Erythroblast (primary cell): ENCODE measurements around the gene EFNA4.

Experiments
- DNase-seq, 2 experiments: peaks; one replicate each; lab custom pipeline; 2025; lab: John Stamatoyannopoulos, UW
- GATA1 ChIP-seq: IDR thresholded peaks from 2 replicates; pipeline ENCODE4 v1.6.1; 2011; ENCODE audit warnings: low read depth, mild to moderate bottlenecking, control low read depth, low read length, moderate library complexity
- POLR2A ChIP-seq: IDR thresholded peaks from 2 replicates; pipeline ENCODE4 v1.6.1; 2011; ENCODE audit warnings: mild to moderate bottlenecking, low read length

The EFNA4 gene

DNA sequence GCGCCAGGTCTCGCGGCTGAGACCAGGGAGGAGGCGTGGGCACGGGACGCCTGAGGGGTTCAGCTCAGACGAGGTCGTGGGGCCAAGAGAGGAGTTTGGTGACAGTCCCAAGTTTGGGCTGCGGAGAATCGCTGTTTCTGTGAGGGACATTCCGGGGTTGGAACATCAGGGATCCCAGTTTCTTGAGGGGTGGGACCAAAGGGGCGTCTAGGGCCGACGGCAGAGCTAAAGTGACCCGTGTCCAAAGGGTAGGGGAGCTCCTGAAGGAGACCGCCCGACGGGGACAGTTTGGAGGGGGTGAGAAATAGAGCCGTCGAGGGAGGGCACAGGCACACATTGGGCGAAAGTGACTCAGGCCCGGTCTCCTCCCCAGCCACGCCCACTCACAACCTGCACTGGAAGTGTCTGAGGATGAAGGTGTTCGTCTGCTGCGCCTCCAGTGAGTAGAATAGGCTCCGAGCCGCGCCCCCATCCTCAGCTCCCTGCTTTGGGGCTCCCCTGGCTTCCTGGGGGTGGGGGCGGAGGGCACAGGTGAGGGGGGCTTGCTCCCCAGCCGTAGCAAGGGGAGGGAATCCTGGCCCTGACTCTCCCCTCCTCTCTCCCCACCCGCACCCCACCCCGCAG is 22.1 kb downstream of the EFNA4 start:
- peak; percentile 57 to 80 for DNase-seq
- TF ChIP-seq POLR2A: peak; percentile 9
- TF ChIP-seq GATA1: no peak

DNA sequence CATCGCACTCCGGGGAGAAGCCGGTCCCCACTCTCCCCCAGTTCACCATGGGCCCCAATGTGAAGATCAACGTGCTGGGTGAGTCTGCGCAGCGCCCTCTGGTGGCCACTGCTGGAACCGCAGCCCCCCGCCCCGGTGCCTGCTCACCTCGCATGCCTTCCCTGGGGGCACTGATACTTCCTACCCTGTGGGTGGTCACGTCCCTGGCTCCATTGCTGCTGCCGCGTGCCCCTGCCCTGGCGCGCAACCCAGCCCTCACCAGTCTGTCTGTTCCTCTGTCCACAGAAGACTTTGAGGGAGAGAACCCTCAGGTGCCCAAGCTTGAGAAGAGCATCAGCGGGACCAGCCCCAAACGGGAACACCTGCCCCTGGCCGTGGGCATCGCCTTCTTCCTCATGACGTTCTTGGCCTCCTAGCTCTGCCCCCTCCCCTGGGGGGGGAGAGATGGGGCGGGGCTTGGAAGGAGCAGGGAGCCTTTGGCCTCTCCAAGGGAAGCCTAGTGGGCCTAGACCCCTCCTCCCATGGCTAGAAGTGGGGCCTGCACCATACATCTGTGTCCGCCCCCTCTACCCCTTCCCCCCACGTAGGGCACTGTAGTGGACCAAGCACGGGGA is 22.7 kb downstream of the EFNA4 start:
- TF ChIP-seq GATA1: no peak
- no peak for TF ChIP-seq POLR2A
- DNase-seq: peak; percentile 76 to 87

DNA sequence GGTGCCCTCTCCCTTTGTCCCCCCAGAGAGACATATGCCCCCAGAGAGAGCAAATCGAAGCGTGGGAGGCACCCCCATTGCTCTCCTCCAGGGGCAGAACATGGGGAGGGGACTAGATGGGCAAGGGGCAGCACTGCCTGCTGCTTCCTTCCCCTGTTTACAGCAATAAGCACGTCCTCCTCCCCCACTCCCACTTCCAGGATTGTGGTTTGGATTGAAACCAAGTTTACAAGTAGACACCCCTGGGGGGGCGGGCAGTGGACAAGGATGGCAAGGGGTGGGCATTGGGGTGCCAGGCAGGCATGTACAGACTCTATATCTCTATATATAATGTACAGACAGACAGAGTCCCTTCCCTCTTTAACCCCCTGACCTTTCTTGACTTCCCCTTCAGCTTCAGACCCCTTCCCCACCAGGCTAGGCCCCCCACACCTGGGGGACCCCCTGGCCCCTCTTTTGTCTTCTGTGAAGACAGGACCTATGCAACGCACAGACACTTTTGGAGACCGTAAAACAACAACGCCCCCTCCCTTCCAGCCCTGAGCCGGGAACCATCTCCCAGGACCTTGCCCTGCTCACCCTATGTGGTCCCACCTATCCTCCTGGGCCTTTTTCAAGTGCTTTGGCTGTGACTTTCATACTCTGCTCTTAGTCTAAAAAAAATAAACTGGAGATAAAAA is 23.5 kb downstream of the EFNA4 start:
- no peak for DNase-seq
- TF ChIP-seq POLR2A: no peak
- no peak for TF ChIP-seq GATA1

DNA sequence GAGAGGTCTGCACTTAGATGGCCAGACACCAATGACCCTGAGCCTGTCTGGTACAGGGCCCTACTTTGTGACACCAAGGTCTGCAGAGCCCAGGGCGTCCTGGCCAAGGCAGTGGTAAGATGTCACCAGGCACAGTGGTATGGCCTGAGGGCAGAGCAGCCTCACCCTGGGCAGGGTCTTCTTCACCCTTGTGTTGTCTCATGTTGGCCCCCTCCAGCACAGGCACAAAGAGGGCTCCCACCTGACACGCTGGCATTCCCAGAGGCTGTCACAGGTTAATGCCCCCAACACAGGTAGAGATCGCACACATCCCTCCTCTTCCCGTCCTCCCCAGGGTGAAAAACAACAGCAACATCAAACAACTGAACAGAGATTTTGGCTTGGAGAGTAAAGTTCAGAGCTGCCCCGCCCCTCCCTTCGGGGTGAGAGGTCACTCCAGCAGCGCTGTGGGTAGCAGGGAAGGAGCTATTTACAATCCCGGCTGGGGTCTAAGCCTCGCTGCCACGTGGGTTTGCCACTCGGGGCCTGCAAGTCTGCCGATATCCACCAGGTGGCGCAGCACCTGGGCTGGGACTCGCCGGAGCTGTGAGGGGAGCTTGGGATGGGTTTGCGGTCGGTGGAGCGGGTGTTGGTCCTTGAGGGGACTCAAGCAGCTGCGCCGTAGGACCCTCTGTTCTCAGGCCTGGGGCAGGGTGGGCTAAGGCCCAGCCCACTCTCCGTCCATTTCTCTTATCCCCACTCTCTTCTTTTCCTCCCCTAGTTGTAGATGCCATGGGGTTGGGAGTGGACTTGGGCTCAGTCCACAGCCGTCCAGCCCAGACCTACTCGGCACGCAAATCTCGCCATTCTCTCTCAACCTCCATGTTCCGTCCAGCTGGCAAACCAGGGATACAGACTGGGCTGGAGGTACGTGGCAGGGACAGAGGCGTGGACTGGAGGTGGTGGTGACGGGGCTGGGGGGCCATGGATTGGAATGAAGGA is 27.8 kb downstream of the EFNA4 start:
- DNase-seq: peak; percentile 75 to 87
- TF ChIP-seq POLR2A (no peak), GATA1 (no peak)

DNA sequence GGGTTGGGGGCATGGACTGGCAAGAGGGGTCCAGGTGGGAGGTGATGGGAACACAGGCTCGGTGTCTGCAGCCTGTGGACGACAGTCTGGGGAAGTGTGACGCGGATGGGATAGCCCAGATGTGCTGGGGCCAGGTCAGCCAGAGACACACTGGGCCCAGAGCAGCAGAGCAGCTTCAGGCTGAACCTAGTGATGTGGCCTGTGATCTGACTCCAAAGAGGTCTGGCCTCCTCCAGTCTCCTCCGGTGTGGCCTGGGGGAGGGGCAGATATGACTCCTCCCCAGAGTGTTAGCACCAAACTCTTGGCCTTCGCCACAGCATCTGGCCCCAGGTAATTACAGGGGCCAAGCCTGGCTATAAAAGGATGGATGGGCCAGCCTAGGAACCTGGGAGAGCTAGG is 28.6 kb downstream of the EFNA4 start:
- no peak for TF ChIP-seq GATA1
- no peak for TF ChIP-seq POLR2A
- DNase-seq: no peak

DNA sequence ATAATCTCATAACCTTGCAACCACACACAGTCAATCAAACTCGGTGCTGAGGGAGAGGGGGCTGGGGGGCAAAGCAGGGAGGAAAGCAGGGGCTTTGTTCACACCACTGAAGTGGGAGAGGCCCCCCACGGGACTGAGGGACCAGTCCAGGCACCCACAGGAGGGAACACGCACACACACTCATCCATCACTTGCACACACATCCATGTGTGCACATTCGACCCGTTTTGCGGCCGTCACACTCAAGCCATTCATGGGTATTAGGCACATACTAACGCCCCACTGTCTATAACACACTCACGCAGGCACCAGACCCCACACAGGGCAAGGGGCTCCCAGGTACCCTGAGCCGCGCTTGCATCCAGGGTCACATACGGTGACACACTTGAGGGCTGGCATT is 29.1 kb downstream of the EFNA4 start:
- no peak for DNase-seq
- no peak for TF ChIP-seq POLR2A
- no peak for TF ChIP-seq GATA1

DNA sequence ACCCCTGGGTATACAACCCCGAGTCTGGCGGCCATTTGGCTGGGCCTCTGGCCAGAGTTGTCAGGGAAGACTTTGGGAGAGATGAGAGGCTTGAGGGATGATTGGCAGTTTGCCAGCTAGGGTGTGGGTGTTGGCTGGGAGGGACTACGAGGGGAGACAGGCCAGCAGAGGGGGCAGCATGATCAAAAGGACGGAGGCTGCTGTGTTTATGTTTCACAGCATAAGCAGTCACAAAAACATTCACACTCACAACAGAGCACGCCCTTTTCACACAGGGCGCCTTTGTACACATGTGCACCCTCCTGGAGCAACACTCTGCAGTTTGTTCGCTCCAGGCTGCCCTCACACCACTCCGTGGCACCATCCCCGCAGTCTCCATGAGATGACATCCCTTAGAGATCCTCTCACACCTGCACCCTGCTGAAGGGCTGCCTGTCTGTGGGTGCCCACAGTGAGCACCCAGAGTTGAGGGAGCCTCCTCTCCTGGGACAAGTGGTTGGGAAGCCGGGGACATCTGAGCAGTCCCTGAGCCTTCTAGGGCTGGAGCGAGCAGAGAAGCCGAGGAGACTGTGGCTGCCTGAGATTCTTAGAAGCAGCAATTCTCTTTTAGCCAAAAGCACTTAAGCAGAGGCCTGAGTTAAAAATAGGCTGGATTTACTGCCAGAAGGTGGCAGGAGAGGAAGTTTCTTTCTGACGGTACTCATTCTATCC is 30.5 kb downstream of the EFNA4 start:
- TF ChIP-seq GATA1 (no peak), POLR2A (no peak)

DNA sequence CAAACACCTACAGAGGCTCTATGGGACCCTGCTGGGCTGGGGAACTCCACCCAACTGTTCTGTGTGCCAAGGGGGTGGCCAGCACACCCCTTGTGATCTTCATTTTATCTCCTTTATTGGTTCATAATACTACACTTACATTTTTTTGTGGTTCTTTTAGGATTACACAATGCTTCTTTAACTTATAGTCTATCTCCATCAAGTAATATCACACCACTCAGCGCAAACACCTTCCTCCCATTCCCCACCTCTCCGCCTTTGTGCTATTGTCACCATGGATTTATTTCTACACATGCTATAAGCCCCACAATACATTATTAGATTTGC is 31.0 kb downstream of the EFNA4 start:
- TF ChIP-seq POLR2A (no peak), GATA1 (no peak)
- no peak for DNase-seq

More for the DNA sequence above, 30.5 kb downstream of the EFNA4 start:
- peak in 1 of 2 experiments; percentile 46 for DNase-seq

DNA sequence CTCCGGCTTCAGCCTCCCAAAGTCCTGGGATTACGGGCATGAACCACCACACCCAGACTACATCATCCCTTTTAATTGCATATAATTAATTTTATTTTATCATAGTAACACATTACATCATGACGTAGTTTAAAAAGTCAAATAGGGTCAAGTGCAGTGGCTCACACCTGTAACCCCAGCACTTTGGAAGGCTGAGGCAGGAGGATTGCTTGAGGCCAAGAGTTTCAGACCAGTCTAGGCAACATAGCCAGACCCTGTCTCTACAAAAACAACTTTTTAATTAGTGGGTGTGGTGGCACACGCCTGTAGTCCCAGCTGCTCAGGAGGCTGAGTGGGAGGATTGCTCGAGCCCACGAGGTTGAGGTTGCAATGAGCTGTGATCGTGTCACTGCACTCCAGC is 35.8 kb downstream of the EFNA4 start:
- DNase-seq: no peak
- no peak for TF ChIP-seq POLR2A
- TF ChIP-seq GATA1: no peak

DNA sequence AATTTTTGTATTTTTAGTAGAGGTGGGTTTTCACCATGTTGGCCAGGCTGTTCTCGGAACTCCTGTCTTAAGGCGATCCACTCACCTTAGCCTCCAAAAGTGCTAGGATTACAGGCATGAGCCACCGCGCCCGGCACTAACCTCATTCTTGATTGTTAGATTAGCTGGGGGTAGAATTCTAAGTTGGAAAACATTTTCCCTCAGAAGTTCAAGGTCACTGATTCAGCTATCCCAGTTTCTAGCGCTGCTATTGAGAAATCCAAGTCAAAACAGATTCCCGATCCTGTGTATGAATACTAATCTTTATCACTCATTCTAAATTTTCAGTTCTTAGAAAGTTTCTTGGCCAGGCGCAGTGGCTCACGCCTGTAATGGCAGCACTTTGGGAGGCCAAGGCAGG is 39.8 kb downstream of the EFNA4 start:
- TF ChIP-seq POLR2A (no peak), GATA1 (no peak)

DNA sequence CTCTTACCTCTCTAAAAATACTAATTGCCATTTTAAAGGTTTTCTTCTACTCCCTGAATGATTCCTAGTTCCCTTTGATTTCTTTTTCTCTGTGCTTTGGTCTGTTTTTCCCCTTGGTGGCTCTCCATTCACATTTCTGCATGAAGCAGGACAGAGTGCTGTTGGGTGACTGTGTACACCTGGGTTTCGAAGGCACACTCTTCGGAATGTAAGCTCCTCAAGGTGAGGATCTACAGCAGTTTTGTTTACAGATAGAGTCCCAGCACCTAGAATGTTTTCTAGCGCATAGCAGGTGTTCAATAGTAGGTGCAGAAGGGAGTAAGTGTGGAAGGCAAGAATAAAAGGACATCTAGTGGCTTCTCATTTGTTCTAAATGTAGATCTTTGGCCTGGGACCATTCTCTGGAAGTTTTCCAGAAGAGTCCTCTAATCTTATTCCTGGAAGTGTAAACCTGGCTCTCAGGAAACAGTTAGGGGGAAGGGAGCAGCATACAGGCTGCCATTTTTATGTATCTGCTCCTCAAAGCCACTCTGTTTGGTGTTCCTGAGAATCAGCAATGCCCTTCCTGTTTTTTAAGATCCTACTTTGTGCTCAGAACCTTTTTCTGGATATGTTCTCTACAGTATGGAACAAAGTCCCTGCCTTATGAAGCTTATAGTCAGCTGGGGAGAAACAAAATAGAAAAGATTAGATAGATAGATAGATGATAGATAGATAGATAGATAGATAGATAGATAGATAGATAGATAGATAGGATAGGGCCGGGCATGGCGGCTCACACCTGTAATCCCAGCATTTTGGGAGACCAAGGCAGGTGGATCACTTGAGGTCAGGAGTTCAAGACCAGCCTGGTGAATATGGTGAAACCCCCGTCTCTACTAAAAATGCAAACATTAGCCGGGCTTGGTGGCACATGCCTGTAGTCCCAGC is 41.3 kb downstream of the EFNA4 start:
- DNase-seq: no peak
- TF ChIP-seq POLR2A: no peak
- TF ChIP-seq GATA1: no peak

More for the DNA sequence above, 39.8 kb downstream of the EFNA4 start:
- DNase-seq: no peak

DNA sequence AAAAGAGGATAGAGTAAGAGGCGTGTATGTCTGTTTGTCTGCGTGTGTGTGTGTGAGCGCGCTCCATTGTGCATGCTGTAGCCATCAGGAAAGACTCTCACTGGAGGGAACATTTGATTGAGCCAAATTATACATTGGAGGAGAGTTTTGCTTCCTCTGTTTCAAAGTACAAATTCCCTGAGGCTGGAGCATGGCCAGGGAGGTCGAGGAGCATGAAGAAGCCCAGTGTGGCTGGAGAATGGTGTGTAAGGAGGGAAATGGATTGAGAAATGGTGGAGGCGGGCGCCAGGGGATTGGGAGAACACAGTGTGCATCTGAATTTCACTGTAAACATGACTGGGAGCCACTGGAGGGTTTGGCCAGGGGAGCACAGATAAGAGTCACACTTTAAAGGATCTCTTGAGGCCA is 42.1 kb downstream of the EFNA4 start:
- no peak for DNase-seq
- TF ChIP-seq POLR2A (no peak), GATA1 (no peak)
